HG02981 (cell line): ENCODE measurements around the gene PSPN.
"Not testable (repeated sequence)": the region's sequence is repeated elsewhere in the genome, so short reads cannot be mapped to it uniquely, and the experiment has no call there.

ENCODE experiments used
- ATAC-seq: cut with Tn5 transposase; IDR thresholded peaks from one replicate; pipeline ENCODE4 v1.9.1; 2021; ENCODE audit warnings: mild to moderate bottlenecking, moderate library complexity; ENCODE audit not compliant: unreplicated experiment

The PSPN gene

GRCh38 chr19:6406401-6406800 lies 30.7 kb upstream of the PSPN start:
- no peak for ATAC-seq

GRCh38 chr19:6402837-6403608 lies 27.3 kb upstream of the PSPN start:
- ATAC-seq: no peak

GRCh38 chr19:6402058-6402457 lies 26.3 kb upstream of the PSPN start:
- no peak for ATAC-seq

GRCh38 chr19:6400062-6400944 lies 24.6 kb upstream of the PSPN start:
- ATAC-seq: not testable (repeated sequence)

- no peak for ATAC-seq
Measured at GRCh38 chr19:6396305-6396704, 20.6 kb upstream of the PSPN start.

GRCh38 chr19:6394831-6395230 lies 19.1 kb upstream of the PSPN start:
- no peak for ATAC-seq

GRCh38 chr19:6393983-6394412 lies 18.3 kb upstream of the PSPN start:
- ATAC-seq: no peak

- peak; percentile 77 for ATAC-seq
Measured at GRCh38 chr19:6393074-6393982, 17.6 kb upstream of the PSPN start, which contains the start of gene GTF2F1. TSS of gene GTF2F1 (minus strand) at chr19:6393164. CDS start at chr19:6392995, 169 bp downstream.

- ATAC-seq: no peak
Measured at GRCh38 chr19:6392221-6393073, 16.7 kb upstream of the PSPN start.

GRCh38 chr19:6387372-6387771 lies 11.6 kb upstream of the PSPN start:
- ATAC-seq: no peak

GRCh38 chr19:6384381-6384780 lies 8.6 kb upstream of the PSPN start:
- ATAC-seq: no peak

GRCh38 chr19:6383188-6383587 lies 7.5 kb upstream of the PSPN start:
- ATAC-seq: no peak

- no peak for ATAC-seq
Measured at GRCh38 chr19:6381030-6381750, 5.5 kb upstream of the PSPN start.

- no peak for ATAC-seq
Measured at GRCh38 chr19:6379744-6380143, 4.0 kb upstream of the PSPN start.

GRCh38 chr19:6378486-6378885 lies 2.8 kb upstream of the PSPN start:
- ATAC-seq: no peak

GRCh38 chr19:6378041-6378440 lies 2.3 kb upstream of the PSPN start:
- ATAC-seq: no peak

- no peak for ATAC-seq
Measured at GRCh38 chr19:6376512-6377190, 918 bp upstream of the PSPN start.

GRCh38 chr19:6374711-6375410 lies 872 bp downstream of the PSPN start:
- ATAC-seq: no peak
